Endothelial cell (in vitro differentiated cells): ENCODE measurements around the gene MEF2C. TPM values are rescaled to one million over a fixed set of nuclear protein-coding genes. Genes with fewer than 3 reads are reported as not detected.

Source experiments
- DNase-seq: peaks from one replicate; pipeline ENCODE4 v3.0.0; 2021; ENCODE audit warnings: low spot score
- H3K27ac Mint-ChIP-seq: one replicate; pipeline ENCODE4 v1.8.0; 2021; ENCODE audit warnings: mixed read lengths, inconsistent platforms; ENCODE audit not compliant: unreplicated experiment
- H3K27me3 Mint-ChIP-seq: one replicate; pipeline ENCODE4 v1.8.0; 2021; ENCODE audit warnings: mild to moderate bottlenecking, moderate library complexity, mixed read lengths, inconsistent platforms; ENCODE audit not compliant: unreplicated experiment
- H3K36me3 Mint-ChIP-seq: one replicate; pipeline ENCODE4 v1.8.0; 2021; ENCODE audit warnings: mild to moderate bottlenecking, low read depth, mixed read lengths, inconsistent platforms; ENCODE audit not compliant: unreplicated experiment
- H3K4me1 Mint-ChIP-seq: one replicate; pipeline ENCODE4 v1.8.0; 2021; ENCODE audit warnings: mild to moderate bottlenecking, mixed read lengths, inconsistent platforms; ENCODE audit not compliant: unreplicated experiment
- H3K4me3 Mint-ChIP-seq: one replicate; pipeline ENCODE4 v1.8.0; 2021; ENCODE audit warnings: mild to moderate bottlenecking, mixed read lengths, inconsistent platforms; ENCODE audit not compliant: unreplicated experiment
- H3K9me3 Mint-ChIP-seq: one replicate; pipeline ENCODE4 v1.8.0; 2021; ENCODE audit warnings: mixed read lengths, inconsistent platforms; ENCODE audit not compliant: unreplicated experiment
- CTCF ChIP-seq: fragments of 200-600 bp; sonication (generic); IDR thresholded peaks from one replicate; pipeline ENCODE4 v1.5.0; 2021; ENCODE audit warnings: antibody characterized with exemption; ENCODE audit not compliant: unreplicated experiment
- total RNA-seq: library from RNA; stranded (reverse); fragmentation: NEBNext Ultra II Directional; extraction: Animal tissue kit (Norgen Biotek cat#: 25700); gene quantifications from one replicate; pipeline ENCODE4 v1.2.1, GENCODE V29; 2021; ENCODE audit not compliant: unreplicated experiment

Gene MEF2C
- total RNA-seq, 1 donor from 2014 or later: 134 TPM

GRCh38 chr5:88688984-88689667 is 193.9 kb downstream of the MEF2C start:
- TF ChIP-seq CTCF: no peak
- Mint-ChIP-seq H3K4me3 (no peak overlapping the region), H3K27me3 (peaks cover 55% of the 10 kb centered on the region), H3K27ac (no peak overlapping the region), H3K36me3 (no peaks in the 10 kb centered on the region), H3K9me3 (no peaks in the 10 kb centered on the region), H3K4me1 (peaks cover 32% of the 10 kb centered on the region)
- no peak for DNase-seq

GRCh38 chr5:88688156-88688983 is 194.6 kb downstream of the MEF2C start:
- DNase-seq: no peak
- peaks cover 5% of the 10 kb centered on the region for H3K36me3 Mint-ChIP-seq
- TF ChIP-seq CTCF: no peak
- H3K4me3 Mint-ChIP-seq: no peak overlapping the region
- H3K27ac Mint-ChIP-seq: no peak overlapping the region
- H3K27me3 Mint-ChIP-seq: peaks cover 62% of the 10 kb centered on the region
- peaks cover 34% of the 10 kb centered on the region for H3K4me1 Mint-ChIP-seq
- no peaks in the 10 kb centered on the region for H3K9me3 Mint-ChIP-seq

- Mint-ChIP-seq H3K27ac (no peak overlapping the region), H3K9me3 (no peaks in the 10 kb centered on the region)
These were observed 195.5 kb downstream of the MEF2C start for GRCh38 chr5:88687373-88687911.

GRCh38 chr5:88686726-88687125 is 196.3 kb downstream of the MEF2C start:
- H3K36me3 Mint-ChIP-seq: peaks cover 8% of the 10 kb centered on the region

More at GRCh38 chr5:88687373-88687911, 195.5 kb downstream of the MEF2C start:
- TF ChIP-seq CTCF: no peak
- DNase-seq: no peak
- Mint-ChIP-seq H3K36me3 (peaks cover 8% of the 10 kb centered on the region), H3K27me3 (peaks cover 64% of the 10 kb centered on the region), H3K4me1 (peaks cover 30% of the 10 kb centered on the region), H3K4me3 (no peak overlapping the region)

More at GRCh38 chr5:88686726-88687125, 196.3 kb downstream of the MEF2C start:
- Mint-ChIP-seq H3K27ac (no peak overlapping the region), H3K27me3 (peaks cover 64% of the 10 kb centered on the region), H3K9me3 (no peaks in the 10 kb centered on the region), H3K4me1 (peaks cover 25% of the 10 kb centered on the region), H3K4me3 (no peak overlapping the region)
- no peak for DNase-seq
- no peak for TF ChIP-seq CTCF
